ENCODE data around the gene CEP112. TPM values are rescaled to one million over a fixed set of nuclear protein-coding genes. Genes with fewer than 3 reads are reported as not detected.

The CEP112 gene
- total RNA-seq, 1 donor from 2014 or later, result 13.9 TPM

DNA sequence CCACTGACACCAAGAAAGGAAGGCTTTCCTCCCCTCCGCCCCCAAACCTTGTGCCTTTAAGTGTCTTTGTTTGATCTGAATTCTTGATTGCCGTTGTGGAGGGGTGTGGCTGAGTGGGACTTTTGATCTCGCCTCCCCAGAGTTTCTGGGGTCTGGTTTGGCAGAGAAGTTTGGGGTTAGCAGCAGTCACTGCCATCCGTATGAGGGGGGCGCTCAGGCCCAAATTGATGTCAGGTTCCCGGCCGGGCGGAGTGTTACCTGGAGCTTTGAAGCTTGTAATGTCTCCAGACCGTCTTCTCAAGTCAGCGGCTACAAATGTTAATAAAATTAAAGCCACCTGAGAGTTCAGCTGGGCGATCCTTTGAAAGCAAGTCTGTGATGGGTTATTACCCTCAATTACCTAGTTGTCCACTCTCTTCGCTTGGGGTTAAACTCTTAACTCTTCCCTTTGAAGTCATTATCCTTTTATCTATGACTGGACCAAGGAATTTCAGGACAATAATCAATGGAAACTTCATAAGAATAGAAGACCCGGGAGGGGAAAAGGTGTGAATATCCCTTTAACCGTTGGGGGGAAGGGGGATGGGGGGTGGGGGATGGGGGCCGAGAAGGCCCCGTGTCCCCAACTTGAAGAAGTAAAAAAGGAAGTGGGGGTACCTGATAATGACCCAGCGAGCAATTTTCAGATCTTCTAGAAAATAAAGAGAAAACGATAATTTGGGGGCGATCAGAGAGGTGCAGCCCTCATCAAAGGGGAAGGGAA is 598.7 kb downstream of the CEP112 start:
- H3K9me3 Mint-ChIP-seq (ENCODE audit: unreplicated experiment), result no peaks in the 10 kb centered on the region
- no peak overlapping the region for H2AFZ ChIP-seq (ENCODE audit: low read depth, low read length)
- no peak for DNase-seq (ENCODE audit: low read depth)

DNA sequence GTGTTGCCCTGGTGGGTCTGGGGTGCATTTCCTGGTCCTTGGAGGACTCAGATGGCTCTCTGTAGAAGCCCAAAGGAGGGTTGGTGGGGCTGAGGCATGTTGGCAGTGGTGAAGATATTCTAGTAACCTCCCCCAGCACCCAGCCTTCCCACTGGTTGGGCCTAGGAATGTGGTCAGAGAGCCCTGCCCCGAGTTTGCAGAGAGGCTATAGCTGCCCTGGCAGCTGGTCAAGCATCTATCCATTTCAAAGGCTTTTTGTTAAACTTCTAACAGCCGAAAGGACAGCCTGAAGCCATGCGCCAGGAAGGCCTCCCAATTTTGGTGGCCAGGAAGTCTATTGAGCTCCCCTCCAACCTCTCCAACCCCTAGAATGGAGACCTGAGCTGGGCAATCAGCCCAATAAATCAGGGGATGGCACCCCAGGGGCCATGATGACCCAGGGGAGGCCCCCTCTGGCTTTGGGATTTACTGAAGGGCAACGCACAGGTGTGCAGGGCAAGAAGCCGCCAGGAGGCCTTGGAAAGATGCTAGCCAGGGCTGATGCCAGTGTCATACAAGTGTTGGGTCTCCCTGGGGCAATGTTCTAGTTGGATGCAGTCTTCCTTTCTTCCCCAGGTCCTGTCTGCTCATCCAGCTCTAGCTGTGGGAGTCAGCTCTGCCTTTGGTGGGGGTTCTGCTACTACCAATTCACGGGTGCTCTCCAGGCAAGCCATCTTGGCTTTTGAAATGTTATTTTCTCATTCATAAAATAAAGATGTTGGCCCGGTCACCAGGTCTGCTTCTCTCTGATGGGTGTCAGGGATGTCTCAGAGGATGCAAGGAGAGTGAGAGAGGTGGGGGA is 599.6 kb downstream of the CEP112 start:
- Mint-ChIP-seq H3K4me1 (ENCODE audit: low read depth, unreplicated experiment) (peaks cover 12% of the 10 kb centered on the region), H3K27me3 (ENCODE audit: low read depth, unreplicated experiment) (peaks cover 7% of the 10 kb centered on the region), H3K4me3 (ENCODE audit: unreplicated experiment) (no peak overlapping the region), H3K36me3 (ENCODE audit: low read depth, unreplicated experiment) (no peaks in the 10 kb centered on the region), H3K27ac (ENCODE audit: unreplicated experiment) (no peak overlapping the region), H3K9me3 (ENCODE audit: unreplicated experiment) (no peaks in the 10 kb centered on the region)
- no peaks in the 10 kb centered on the region for H3K9me3 ChIP-seq (ENCODE audit: insufficient read depth, low read depth, low read length)
- no peak overlapping the region for H3K9ac ChIP-seq (ENCODE audit: low read length)
- H2AFZ ChIP-seq (ENCODE audit: low read depth, low read length), result no peak overlapping the region
- FAIRE-seq (no peak), DNase-seq (ENCODE audit: low read depth) (no peak)
- no peaks in the 10 kb centered on the region for H3K4me1 ChIP-seq (ENCODE audit: insufficient read depth, low read length)
- H4K20me1 ChIP-seq (ENCODE audit: insufficient read depth, low read length), result no peaks in the 10 kb centered on the region
- no peak overlapping the region for H3K27ac ChIP-seq (ENCODE audit: low read depth, low read length)
- no peaks in the 10 kb centered on the region for H3K36me3 ChIP-seq (ENCODE audit: insufficient read depth, low read length)
- TF ChIP-seq, protein P1, sequence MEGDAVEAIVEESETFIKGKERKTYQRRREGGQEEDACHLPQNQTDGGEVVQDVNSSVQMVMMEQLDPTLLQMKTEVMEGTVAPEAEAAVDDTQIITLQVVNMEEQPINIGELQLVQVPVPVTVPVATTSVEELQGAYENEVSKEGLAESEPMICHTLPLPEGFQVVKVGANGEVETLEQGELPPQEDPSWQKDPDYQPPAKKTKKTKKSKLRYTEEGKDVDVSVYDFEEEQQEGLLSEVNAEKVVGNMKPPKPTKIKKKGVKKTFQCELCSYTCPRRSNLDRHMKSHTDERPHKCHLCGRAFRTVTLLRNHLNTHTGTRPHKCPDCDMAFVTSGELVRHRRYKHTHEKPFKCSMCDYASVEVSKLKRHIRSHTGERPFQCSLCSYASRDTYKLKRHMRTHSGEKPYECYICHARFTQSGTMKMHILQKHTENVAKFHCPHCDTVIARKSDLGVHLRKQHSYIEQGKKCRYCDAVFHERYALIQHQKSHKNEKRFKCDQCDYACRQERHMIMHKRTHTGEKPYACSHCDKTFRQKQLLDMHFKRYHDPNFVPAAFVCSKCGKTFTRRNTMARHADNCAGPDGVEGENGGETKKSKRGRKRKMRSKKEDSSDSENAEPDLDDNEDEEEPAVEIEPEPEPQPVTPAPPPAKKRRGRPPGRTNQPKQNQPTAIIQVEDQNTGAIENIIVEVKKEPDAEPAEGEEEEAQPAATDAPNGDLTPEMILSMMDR (IDR thresholded peaks at IDR 0.05; ENCODE audit: insufficient read depth, low read depth, low read length), result no peak
- TF ChIP-seq EZH2 (IDR thresholded peaks at IDR 0.05; ENCODE audit: insufficient read depth, low read length), result no peak
- H3K79me2 ChIP-seq (ENCODE audit: insufficient read depth, low read length), result no peaks in the 10 kb centered on the region
- no peak overlapping the region for H3K4me3 ChIP-seq (ENCODE audit: insufficient read depth, low read depth, low read length)
- H3K27me3 ChIP-seq (ENCODE audit: insufficient read depth, low read length), result no peaks in the 10 kb centered on the region
- no peak overlapping the region for H3K4me2 ChIP-seq (ENCODE audit: low read length)

More for the DNA sequence above, 598.7 kb downstream of the CEP112 start:
- H3K4me1 ChIP-seq (ENCODE audit: insufficient read depth, low read length), result no peaks in the 10 kb centered on the region
- H4K20me1 ChIP-seq (ENCODE audit: insufficient read depth, low read length), result no peaks in the 10 kb centered on the region
- no peaks in the 10 kb centered on the region for H3K9me3 ChIP-seq (ENCODE audit: insufficient read depth, low read depth, low read length)
- H3K27me3 ChIP-seq (ENCODE audit: insufficient read depth, low read length), result no peaks in the 10 kb centered on the region
- Mint-ChIP-seq H3K4me1 (ENCODE audit: low read depth, unreplicated experiment) (peaks cover 12% of the 10 kb centered on the region), H3K27ac (ENCODE audit: unreplicated experiment) (no peak overlapping the region), H3K4me3 (ENCODE audit: unreplicated experiment) (no peak overlapping the region), H3K27me3 (ENCODE audit: low read depth, unreplicated experiment) (peaks cover 7% of the 10 kb centered on the region), H3K36me3 (ENCODE audit: low read depth, unreplicated experiment) (no peaks in the 10 kb centered on the region)
- no peaks in the 10 kb centered on the region for H3K79me2 ChIP-seq (ENCODE audit: insufficient read depth, low read length)
- no peak overlapping the region for H3K27ac ChIP-seq (ENCODE audit: low read depth, low read length)
- H3K9ac ChIP-seq (ENCODE audit: low read length), result peak overlapping the region; percentile 67
- no peak for TF ChIP-seq EZH2 (IDR thresholded peaks at IDR 0.05; ENCODE audit: insufficient read depth, low read length)
- TF ChIP-seq, protein P1 (IDR thresholded peaks at IDR 0.05; ENCODE audit: insufficient read depth, low read depth, low read length), result no peak
- H3K4me2 ChIP-seq (ENCODE audit: low read length), result peak overlapping the region; percentile 92
- FAIRE-seq, result no peak
- no peaks in the 10 kb centered on the region for H3K36me3 ChIP-seq (ENCODE audit: insufficient read depth, low read length)
- peak overlapping the region; percentile 56 for H3K4me3 ChIP-seq (ENCODE audit: insufficient read depth, low read depth, low read length)

Data from astrocyte (in vitro differentiated cells and primary cell).